Hepatocyte (in vitro differentiated cells): Measurements from ENCODE around the gene ACACB. TPM values are rescaled to one million over a fixed set of nuclear protein-coding genes. Genes with fewer than 3 reads are reported as not detected.
"Not testable (repeated sequence)": the region's sequence is repeated elsewhere in the genome, so short reads cannot be mapped to it uniquely, and the experiment has no call there.

Source experiments
- DNase-seq: peaks from one replicate; pipeline ENCODE4 v3.0.0-alpha.2; 2016; ENCODE audit warnings: low spot score
- H2AFZ ChIP-seq: fragments of 200-600 bp; sonication (generic); 2 replicates; pipeline ENCODE4 v1.6.0; 2016; ENCODE audit warnings: antibody characterized with exemption, mild to moderate bottlenecking
- H3K27ac ChIP-seq: fragments of 200-600 bp; sonication (generic); 2 replicates; pipeline ENCODE4 v1.5.1; 2016; ENCODE audit warnings: mild to moderate bottlenecking
- H3K27me3 ChIP-seq: fragments of 200-600 bp; sonication (generic); 2 replicates; pipeline ENCODE4 v1.6.1; 2016
- H3K36me3 ChIP-seq: fragments of 200-600 bp; sonication (generic); replicated peaks from 2 replicates; pipeline ENCODE4 v1.5.1; 2016; ENCODE audit warnings: low read depth; ENCODE audit not compliant: insufficient read depth
- H3K4me1 ChIP-seq: fragments of 200-600 bp; sonication (generic); 2 replicates; pipeline ENCODE4 v1.5.1; 2016; ENCODE audit warnings: mild to moderate bottlenecking, moderate library complexity; ENCODE audit not compliant: insufficient read depth
- H3K4me2 ChIP-seq: fragments of 200-600 bp; sonication (generic); 2 replicates; pipeline ENCODE4 v1.6.0; 2016
- H3K4me3 ChIP-seq: fragments of 200-600 bp; sonication (generic); 2 replicates; pipeline ENCODE4 v1.5.1; 2016; ENCODE audit warnings: mild to moderate bottlenecking
- H3K79me2 ChIP-seq: fragments of 200-600 bp; sonication (generic); 2 replicates; pipeline ENCODE4 v1.6.0; 2017; ENCODE audit warnings: mild to moderate bottlenecking
- H3K9me2 ChIP-seq: fragments of 200-600 bp; sonication (generic); replicated peaks from 2 replicates; pipeline ENCODE4 v1.6.0; 2017; ENCODE audit warnings: mild to moderate bottlenecking; ENCODE audit not compliant: insufficient read depth
- H3K9me3 ChIP-seq: fragments of 200-600 bp; sonication (generic); 2 replicates; pipeline ENCODE4 v1.5.1; 2016; ENCODE audit warnings: low read depth, mild to moderate bottlenecking
- H4K20me1 ChIP-seq: fragments of 200-600 bp; sonication (generic); 2 replicates; pipeline ENCODE4 v1.6.0; 2016; ENCODE audit warnings: mild to moderate bottlenecking; ENCODE audit not compliant: insufficient read depth, poor library complexity, severe bottlenecking
- CTCF ChIP-seq: fragments of 200-600 bp; sonication (generic); IDR thresholded peaks from 2 replicates; pipeline ENCODE4 v1.5.1; 2016; ENCODE audit warnings: antibody characterized with exemption, mild to moderate bottlenecking; ENCODE audit not compliant: poor library complexity
- EZH2 ChIP-seq: fragments of 200-600 bp; sonication (generic); IDR thresholded peaks from 2 replicates; pipeline ENCODE4 v1.6.1; 2016; ENCODE audit warnings: antibody characterized with exemption, mild to moderate bottlenecking, borderline replicate concordance
- EZH2phosphoT487 ChIP-seq: fragments of 200-600 bp; sonication (generic); IDR thresholded peaks from one replicate; pipeline ENCODE4 v1.6.1; 2018; ENCODE audit warnings: antibody characterized with exemption, mild to moderate bottlenecking, low read depth, moderate library complexity; ENCODE audit not compliant: unreplicated experiment, severe bottlenecking
- WGBS: methylation state at CpG from one replicate; pipeline ENCODE4 v1.1.6; 2016; ENCODE audit warnings: low lambda C conversion rate; ENCODE audit errors: missing lambda C conversion rate; 5-methylcytosine and 5-hydroxymethylcytosine counted together
- polyA plus RNA-seq: library from polyadenylated mRNA; unstranded; fragments of >200 nt; fragmentation: Nextera tagmentation; extraction: Ambion mirVana; gene quantifications from 2 replicates; pipeline ENCODE4 v1.2.1, GENCODE V29; 2016
- total RNA-seq: library from RNA; depleted of rRNA; stranded (reverse); fragments of >200 nt; gene quantifications from 2 replicates; pipeline ENCODE4 v1.2.3, GENCODE V29; 2014

The ACACB gene
- total and polyA plus RNA-seq, 2 experiments from 2014 or later = 3.9 to 9.3 TPM

GRCh38 chr12:109167781-109168180, 51.4 kb downstream of the ACACB start:
- no peak for DNase-seq
- no peaks in the 10 kb centered on the region for H3K9me2 ChIP-seq
- H3K4me1 ChIP-seq = no peaks in the 10 kb centered on the region
- H3K9me3 ChIP-seq = no peaks in the 10 kb centered on the region
- H3K79me2 ChIP-seq = no peaks in the 10 kb centered on the region
- no peak overlapping the region for H3K4me3 ChIP-seq
- H3K27me3 ChIP-seq = no peaks in the 10 kb centered on the region
- TF ChIP-seq EZH2 = no peak
- TF ChIP-seq EZH2phosphoT487 = no peak
- TF ChIP-seq CTCF = no peak
- no peak overlapping the region for H3K4me2 ChIP-seq
- H3K36me3 ChIP-seq = no peaks in the 10 kb centered on the region
- no peak overlapping the region for H3K27ac ChIP-seq
- H4K20me1 ChIP-seq = no peaks in the 10 kb centered on the region
- no peak overlapping the region for H2AFZ ChIP-seq
- WGBS = 96% methylated on average over 18 of the region's 18 CpGs

GRCh38 chr12:109169262-109169661, 52.9 kb downstream of the ACACB start:
- Histone ChIP-seq H4K20me1 (no peaks in the 10 kb centered on the region), H3K36me3 (no peaks in the 10 kb centered on the region), H3K4me3 (no peak overlapping the region), H3K4me1 (no peaks in the 10 kb centered on the region), H3K27ac (no peak overlapping the region), H3K27me3 (no peaks in the 10 kb centered on the region), H3K4me2 (no peak overlapping the region), H3K79me2 (no peaks in the 10 kb centered on the region), H3K9me2 (no peaks in the 10 kb centered on the region), H3K9me3 (no peaks in the 10 kb centered on the region), H2AFZ (no peak overlapping the region)
- WGBS = 86% methylated on average over 3 of the region's 3 CpGs
- TF ChIP-seq CTCF = no peak
- TF ChIP-seq EZH2phosphoT487 = no peak
- no peak for TF ChIP-seq EZH2
- DNase-seq = no peak

- no peaks in the 10 kb centered on the region for H3K4me1 ChIP-seq
- TF ChIP-seq EZH2phosphoT487 (no peak), CTCF (no peak), EZH2 (no peak)
- H4K20me1 ChIP-seq = no peaks in the 10 kb centered on the region
- H3K9me3 ChIP-seq = no peaks in the 10 kb centered on the region
- H3K36me3 ChIP-seq = no peaks in the 10 kb centered on the region
- H3K27ac ChIP-seq = no peak overlapping the region
- 68% methylated on average over 6 of the region's 6 CpGs for WGBS
- no peaks in the 10 kb centered on the region for H3K27me3 ChIP-seq
- H3K4me2 ChIP-seq = no peak overlapping the region
- no peaks in the 10 kb centered on the region for H3K79me2 ChIP-seq
- H3K4me3 ChIP-seq = no peak overlapping the region
- no peak for DNase-seq
- no peak overlapping the region for H2AFZ ChIP-seq
- no peaks in the 10 kb centered on the region for H3K9me2 ChIP-seq
Observed at GRCh38 chr12:109169686-109170085, 53.3 kb downstream of the ACACB start.

GRCh38 chr12:109170324-109170723, 53.9 kb downstream of the ACACB start:
- Histone ChIP-seq H3K79me2 (no peaks in the 10 kb centered on the region), H4K20me1 (no peaks in the 10 kb centered on the region), H3K9me2 (no peaks in the 10 kb centered on the region), H3K4me3 (no peak overlapping the region), H3K4me1 (no peaks in the 10 kb centered on the region), H3K36me3 (no peaks in the 10 kb centered on the region), H3K4me2 (no peak overlapping the region), H2AFZ (no peak overlapping the region), H3K9me3 (no peaks in the 10 kb centered on the region), H3K27ac (no peak overlapping the region), H3K27me3 (no peaks in the 10 kb centered on the region)
- no peak for DNase-seq
- WGBS = 93% methylated on average over 7 of the region's 7 CpGs
- TF ChIP-seq EZH2phosphoT487 (no peak), CTCF (no peak), EZH2 (no peak)

- H3K9me3 ChIP-seq, H3K79me2 ChIP-seq, H4K20me1 ChIP-seq, H3K27me3 ChIP-seq, H3K4me2 ChIP-seq, H3K4me1 ChIP-seq, H3K36me3 ChIP-seq, H3K9me2 ChIP-seq, H3K27ac ChIP-seq, H2AFZ ChIP-seq, H3K4me3 ChIP-seq, DNase-seq: not testable (repeated sequence)
- WGBS = 97% methylated on average over 6 of the region's 6 CpGs
Observed at GRCh38 chr12:109172787-109173186, 56.4 kb downstream of the ACACB start.
